NCI-H2029 treated with DMSO at 0.1 percent for 48 hours (cell line): ENCODE data around the gene KCNG1.
"Not testable (repeated sequence)": the region's sequence is repeated elsewhere in the genome, so short reads cannot be mapped to it uniquely, and the experiment has no call there.

Experiments used
- DNase-seq: peaks from one replicate; lab custom pipeline; 2025; lab: John Stamatoyannopoulos, UW

The KCNG1 gene, protein sequence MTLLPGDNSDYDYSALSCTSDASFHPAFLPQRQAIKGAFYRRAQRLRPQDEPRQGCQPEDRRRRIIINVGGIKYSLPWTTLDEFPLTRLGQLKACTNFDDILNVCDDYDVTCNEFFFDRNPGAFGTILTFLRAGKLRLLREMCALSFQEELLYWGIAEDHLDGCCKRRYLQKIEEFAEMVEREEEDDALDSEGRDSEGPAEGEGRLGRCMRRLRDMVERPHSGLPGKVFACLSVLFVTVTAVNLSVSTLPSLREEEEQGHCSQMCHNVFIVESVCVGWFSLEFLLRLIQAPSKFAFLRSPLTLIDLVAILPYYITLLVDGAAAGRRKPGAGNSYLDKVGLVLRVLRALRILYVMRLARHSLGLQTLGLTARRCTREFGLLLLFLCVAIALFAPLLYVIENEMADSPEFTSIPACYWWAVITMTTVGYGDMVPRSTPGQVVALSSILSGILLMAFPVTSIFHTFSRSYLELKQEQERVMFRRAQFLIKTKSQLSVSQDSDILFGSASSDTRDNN

DNA sequence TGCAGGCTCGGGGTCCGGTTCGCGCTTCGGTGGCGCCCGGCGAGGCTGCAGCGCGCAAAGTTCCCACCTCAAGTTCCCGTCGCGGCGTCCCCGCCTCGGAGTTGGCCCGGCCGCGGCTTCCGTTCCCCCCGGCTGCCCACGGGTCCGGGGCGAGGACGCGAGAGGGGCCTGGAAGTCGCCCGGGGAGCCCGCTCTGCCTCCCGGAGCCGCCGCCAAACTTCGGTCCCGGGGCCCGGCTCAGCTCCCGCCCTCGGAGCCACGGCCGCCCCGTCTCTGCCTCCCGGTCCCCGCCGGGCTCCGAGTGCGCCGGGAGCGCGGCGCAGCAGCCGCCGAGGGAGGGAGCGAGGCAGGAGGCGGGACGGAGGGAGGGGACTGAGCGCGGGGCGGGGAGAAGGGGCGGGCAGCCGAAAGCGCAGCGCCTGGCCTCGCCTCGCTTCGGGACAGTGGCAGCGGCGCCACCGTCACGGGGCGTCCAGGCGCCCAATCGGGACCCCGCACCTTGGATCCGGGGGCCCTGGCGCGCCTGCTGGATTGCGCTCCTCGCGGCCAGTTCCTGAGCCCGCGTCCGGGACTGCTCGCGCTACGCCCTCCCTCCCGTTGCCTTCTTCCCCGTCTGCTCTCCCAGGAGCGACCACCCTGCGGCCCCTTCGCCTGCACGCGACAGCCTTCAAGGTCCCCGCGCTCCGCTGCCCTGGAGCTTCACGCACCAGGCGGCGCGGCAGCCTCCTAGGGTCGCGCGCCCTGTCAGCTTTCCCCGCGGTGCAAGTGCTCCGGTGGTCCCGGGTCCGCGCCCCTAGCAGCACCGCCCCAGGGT is at the start of gene KCNG1:
Gene KCNG1, minus strand, starts transcription at position 305 of the 814 bp plus-strand sequence. CDS start 12,769 bp downstream, outside the sequence.
- no peak for DNase-seq

DNA sequence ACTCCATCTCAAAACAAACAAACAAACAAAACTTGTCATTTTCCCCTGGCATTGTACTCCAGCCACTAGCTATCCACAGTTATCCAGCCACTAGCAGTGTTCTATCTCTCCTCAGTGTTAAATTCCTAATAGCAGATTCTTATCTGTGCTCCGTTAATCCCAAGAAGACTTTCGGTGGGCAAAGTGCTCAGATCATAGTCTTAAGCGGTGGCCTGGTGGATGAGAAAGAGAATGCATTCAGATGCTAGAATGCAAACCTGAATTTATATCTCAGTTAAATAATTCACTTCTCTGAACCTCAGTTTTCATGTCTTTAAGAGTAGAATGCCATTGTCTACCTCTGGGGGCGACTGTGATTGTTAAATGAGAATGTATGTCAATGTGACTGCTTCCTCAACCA is 47.7 kb upstream of the KCNG1 start:
- no peak for DNase-seq

DNA sequence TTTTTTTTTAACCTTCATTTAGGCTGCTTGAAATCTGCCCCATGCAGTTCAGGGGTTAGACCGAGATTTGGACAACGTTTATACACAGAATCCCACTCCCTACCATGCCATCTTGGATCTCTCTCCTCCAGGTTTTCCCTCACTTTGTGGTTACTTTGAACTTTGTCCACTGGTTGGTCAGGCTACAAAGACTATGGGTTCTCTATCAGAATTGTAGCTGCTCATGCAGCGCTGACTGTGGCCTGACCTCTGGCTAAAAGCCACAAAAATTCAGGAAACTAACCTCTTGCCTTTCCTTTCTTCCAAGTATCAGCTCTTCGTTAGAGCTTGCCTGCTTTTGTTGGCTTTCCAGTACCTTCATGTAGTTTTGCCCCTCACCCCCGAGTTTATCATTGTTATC is 44.9 kb upstream of the KCNG1 start:
- DNase-seq: no peak

DNA sequence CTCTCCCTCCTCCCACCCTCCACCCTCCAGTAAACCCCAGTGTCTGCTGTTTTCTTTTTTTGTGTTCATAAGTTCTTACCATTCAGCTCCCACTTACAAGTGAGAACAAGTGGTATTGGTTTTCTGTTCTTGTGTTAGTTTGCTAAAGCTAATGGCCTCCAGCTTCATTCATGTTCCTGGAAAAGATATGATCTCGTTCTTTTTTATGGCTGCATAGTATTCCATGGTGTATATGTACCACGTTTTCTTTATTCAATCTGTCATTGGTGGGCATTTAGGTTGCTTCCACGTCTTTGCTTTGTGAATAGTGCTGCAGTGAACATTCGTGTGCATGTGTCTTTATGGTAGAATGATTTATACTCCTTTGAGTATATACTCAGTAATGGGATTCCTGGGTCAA is 42.7 kb upstream of the KCNG1 start:
- no peak for DNase-seq

DNA sequence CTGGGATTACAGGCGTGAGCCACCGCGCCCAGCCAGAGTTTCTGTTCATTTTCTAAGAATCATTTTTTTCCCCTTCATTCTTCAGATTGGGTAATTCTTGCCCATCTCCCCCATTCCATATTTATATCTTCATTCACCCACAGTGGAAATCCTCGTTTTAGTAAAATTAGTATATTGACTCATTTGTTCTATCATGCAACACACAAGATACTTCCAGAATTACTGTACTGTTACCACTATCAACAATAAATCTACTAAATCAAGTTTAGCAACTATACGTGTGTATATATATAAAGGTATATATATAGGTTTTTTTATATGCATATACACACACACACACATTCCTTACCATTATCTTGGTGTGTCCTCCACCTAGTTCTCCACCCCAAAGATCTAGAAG is 41.2 kb upstream of the KCNG1 start:
- no peak for DNase-seq

DNA sequence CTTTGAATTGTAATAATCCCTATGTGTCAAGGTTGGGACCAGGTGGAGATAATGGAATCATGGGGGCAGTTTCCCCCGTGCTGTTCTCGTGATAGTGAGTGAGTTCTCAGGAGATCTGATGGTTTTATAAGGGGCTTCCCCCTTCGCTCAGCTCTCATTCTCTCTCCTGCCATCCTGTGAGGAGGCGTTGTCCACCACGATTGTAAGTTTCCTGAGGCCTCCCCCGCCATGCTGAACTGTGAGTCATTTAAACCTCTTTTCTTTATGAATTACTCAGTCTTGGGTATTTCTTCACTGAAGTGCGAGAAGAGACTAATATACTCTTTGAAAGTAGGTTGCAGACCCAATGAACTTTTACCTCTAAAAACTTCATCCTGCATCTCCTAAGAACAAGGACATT is 39.2 kb upstream of the KCNG1 start:
- DNase-seq: no peak

DNA sequence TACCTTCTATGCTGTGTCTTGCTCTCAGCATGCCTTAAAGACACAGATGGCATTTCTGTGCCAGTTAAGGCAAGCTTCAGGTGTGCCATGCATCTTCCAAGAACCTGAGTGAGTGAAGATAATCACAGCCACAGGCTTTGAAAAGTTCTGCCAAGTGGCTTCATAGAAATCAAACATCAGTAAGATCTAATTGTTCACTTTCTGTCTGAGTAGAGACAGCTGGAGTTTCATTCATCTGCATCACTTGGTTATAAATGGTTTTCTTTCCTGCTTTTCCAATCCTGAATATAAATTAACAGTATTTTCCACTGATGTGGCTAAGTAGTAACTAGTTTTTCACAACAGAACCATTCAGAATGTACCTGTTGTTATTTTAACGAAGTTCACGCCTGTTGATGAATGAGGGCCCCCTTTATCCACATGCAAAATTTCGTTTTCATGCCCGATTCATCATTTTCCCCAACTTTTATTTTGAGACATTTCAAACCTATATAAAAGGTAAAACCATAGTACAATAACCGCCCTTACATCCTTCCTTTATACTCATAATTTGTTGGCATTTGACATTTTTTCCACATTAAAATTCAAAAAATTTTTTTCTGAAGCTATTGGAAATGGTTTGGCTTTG is 38.6 kb upstream of the KCNG1 start:
- DNase-seq: no peak

DNA sequence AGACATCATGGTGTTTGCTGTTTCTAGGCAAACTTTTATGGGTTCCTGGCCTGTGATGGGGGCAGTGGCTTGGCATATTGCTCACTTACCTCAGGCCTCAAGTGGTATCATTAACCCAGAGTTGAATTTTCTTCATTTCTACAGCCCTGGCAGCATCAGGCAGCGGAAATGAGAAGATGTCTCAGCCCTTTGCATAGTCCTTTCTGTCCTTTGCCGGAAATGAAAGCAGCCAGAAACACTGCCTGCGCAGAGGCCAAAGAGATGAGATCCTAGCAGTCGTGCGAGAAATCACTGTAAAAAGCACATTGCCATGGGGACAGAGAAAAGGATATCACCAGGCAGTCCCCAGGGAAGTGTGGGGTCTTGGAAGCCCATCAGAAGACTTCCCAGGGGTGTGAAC is 37.4 kb upstream of the KCNG1 start:
- no peak for DNase-seq

DNA sequence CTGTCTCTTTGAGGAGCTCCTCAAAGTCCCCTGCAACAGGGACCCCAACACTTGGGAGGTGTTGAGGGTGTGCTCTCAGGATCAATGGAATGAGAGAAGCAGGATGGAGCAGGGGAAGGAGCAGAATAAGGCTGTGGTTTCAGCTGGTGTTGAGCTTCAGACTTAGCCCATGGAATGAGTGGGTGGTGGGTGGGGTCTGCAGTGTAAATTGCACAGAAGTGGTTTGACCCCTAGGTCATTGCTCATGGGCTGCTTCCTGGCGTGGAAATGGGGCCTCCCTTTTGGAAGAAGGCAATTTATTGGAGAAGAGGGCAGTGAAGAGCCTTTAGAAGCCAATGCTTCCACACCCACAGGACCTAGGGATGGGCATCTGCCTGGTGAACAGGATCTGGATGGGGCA is 37.0 kb upstream of the KCNG1 start:
- DNase-seq: no peak

DNA sequence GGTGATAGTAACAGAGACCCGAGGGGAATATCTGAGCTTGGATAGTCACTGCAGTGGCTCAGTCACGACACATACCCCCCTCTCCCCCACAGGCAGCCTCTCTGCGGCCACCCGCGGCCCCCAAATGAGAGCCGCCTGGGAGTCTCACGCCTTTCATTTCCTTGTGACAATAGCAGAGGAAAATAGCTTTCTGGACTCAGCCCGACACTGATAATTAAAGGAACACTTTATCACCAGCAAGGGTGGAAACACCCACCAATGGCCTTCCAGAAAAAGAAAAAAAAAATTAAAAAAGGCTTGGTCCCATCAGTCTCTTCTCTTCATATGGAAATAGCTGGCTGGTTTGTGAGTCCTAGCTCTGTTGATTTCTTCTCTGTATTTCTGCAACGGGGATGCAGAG is 35.1 kb upstream of the KCNG1 start:
- DNase-seq: no peak

DNA sequence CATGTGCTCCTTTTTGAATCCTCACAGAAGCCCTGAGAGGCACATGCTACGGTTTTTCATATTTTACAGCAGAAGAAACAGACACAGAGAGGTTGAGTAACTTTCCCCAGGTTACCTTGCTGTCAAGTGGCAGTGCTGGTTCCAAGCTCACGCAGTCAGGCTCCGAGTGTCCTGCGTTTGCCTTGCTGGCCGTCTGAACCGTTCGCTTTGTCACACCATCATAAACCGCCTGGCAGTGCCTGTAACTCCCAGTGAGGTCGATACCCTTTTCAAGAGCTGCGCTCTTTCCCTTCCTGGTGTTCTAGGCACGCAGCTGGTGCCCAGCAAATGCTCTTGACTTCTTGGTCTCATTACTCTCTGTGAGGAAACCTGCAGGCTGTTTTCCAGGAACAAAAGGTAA is 31.3 kb upstream of the KCNG1 start:
- no peak for DNase-seq

DNA sequence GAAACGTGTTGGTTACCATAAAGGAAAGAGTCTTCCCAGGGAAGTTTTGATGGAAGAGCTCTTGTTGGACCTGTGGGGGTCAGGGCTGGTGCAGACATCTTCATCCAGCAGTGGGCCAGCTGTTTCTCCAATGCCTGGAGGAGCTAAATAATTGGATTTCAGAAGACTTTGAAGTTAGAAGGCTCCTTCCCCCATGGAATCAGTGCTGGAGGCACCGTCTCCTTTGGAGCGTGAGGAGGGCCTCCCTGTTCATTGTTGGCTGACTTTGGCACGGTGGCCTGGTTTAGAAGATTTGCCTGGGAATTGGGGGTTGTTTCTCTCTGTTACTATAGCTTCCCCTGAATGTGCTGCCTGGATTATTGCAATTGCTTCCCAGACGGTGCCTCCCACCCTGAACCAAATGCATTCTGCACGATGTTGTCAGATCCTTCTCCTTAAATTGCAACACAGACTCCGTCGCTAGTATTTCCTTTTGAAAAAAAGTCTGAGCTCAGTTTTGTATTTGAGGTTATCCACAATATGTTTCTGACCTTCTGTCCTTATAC is 27.7 kb upstream of the KCNG1 start:
- no peak for DNase-seq

DNA sequence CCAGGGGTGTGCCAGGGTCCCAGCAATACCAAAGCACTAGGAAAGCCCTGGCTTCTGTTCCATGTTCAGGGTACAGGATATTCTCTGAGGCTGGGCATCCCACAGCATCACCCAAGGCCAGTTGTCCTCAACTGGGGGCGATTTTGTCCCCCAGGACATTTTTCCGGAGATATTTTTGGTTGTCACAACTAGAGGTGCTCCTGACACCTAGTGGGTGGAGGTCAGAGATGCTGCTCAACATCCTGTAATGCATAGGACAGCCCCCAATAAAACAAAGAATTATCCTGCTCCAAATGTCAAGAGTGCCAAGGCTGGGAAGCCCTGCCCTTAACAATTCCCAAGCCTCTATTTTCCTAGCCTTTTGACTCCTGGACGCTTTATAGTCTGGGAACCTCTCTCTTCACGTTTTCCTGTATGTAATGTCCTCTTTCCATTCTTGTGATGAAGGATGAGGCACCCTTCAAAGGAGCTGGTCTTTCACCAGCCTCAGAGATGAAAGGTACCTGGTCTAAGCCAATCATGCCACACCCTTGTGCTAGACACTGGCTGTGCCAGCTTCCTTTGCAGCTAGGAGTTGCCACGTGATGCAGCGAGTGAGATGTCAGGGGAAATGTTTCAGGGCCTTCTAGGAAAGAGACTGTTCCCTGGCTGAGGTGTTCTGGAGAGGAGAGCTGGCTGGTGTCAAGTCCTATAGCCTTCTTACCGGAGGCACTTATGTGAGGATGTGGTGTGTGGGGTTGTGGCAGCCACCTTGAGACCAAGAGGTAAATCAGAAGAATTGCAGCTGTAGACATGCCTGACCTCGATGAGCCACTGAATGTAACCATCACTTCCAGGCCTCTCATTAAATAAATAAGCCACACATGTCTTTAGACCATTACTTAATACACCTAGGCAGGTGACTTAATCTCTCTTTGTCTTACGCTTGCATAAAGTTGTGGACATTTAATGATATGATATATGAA is 23.4 kb upstream of the KCNG1 start:
- DNase-seq: no peak

DNA sequence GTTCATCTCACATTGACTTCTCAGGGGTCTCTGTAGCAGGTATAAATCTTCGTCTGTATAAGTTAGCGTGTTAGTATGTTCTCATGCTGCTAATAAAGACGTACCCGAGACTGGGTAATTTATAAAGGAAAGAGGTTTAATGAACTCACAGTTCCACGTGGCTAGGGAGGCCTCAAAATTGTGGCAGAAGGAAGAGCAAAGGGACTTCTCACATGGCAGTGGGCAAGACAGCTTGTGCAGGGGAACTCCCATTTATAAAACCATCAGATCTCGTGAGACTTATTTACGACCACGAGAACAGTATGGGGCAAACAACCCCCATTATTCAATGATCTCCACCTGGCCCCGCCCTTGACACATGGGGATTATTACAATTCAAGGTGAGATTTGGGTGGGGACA is 22.6 kb upstream of the KCNG1 start:
- DNase-seq: not testable (repeated sequence)

DNA sequence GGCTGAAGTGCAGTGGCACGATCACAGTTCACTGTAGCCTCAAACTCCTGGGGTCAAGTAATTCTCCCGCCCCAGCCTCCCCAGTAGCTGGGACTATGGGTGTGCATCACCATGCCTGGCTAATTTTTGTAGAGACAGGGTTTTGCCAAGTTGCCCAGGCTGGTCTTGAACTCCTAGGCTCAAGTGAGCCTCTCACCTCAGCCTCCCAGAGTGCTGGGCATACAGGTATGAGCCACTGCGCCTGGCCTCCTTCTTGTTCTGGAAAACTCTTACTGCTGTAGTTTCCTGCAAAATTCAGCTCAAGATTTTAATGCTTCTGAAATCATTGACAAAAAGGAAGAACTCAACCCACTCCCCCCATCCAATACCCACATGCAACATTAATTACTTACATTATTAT is 21.9 kb upstream of the KCNG1 start:
- DNase-seq: no peak

DNA sequence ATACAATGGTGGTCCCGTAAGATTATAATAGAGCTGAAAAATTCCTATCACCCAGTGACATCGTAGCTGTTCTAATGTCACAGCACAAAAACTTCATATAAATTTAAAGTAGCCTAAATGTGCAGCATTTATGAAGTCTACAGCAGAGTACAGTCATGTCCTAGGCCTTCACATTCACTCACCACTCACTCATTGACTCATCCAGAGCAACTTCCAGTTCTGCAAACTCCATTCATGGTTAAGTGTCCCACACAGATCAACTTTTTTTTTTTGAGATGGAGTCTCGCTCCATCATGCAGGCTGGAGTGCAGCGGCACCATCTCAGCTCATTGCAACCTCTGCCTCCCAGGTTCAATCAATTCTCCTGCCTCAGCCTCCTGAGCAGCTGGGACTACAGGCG is 20.9 kb upstream of the KCNG1 start:
- DNase-seq: no peak

DNA sequence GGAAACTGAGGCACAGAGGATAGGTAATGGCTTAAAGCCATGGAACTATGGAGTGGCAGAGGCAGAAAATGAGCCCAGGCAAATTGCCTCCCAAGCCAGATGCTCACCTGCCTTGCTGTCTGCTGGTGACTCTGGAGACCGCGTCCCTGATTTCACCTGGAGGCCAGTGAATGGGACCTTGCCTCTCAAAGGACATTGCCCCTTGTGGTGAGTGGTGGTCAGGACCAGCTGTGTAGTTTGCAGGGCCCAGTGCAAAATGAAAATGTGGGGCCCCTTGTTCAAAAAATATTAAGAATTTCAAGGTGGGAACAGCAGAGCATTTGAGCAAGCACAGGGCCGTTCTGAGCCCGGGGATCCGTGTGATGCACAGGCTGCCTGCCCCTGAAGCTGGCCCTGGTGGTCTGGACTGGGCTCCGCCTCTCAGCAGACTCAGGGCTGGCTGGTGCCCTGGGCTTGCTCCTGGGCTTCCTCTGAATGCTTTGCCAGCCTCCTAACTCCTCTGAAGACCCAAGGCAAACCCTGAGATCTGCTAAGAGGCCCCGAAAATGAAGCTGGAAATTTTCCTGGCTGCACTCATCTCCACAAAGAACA is 19.8 kb upstream of the KCNG1 start:
- DNase-seq: no peak

DNA sequence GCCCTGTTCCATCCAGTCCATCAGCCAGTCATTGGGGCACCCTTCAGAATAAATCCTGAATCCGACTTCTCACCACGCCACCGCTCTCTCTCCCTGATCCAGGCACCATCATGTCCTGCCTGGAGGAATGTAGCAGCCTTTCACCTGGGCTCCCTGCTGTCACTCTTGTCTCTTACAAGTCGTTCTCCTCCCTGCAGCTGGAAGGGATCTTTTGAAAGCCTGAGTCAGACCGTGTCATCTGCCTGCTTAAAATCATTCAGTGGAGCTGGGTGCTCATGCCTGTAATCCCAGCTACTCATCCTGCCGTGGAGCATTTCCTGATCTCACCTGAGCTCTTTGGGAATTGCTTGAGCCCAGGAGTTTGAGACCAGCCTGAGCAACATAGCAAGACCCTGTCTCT is 19.2 kb upstream of the KCNG1 start:
- no peak for DNase-seq

DNA sequence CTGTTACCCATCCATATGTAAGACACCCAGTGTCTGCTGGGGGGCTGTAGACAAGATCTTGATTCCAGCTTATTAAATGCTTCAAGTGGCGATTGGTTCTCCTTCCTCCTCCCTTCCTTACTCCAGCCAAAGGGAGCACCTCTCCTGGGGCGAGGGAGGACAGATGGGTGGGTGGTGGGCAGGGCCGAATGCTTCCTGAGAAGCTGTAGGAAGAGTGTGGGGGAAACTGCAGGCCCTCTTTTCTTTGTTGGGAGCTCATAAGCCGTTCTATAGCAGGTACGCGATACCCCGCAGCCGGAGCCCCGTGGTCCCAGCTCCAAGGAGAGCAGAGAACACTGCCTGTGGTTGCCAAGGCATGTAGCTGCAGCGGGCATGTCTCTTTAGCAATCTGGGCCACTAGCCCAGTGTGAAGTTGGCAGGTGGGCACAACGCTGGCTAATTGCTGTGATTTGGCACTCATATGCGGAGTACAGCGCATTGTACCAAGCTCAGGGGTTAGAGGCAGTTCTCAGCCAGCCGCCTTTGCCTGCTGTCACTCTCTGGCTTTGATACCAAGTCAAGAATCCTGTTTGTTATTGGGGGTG is 14.7 kb upstream of the KCNG1 start:
- no peak for DNase-seq

DNA sequence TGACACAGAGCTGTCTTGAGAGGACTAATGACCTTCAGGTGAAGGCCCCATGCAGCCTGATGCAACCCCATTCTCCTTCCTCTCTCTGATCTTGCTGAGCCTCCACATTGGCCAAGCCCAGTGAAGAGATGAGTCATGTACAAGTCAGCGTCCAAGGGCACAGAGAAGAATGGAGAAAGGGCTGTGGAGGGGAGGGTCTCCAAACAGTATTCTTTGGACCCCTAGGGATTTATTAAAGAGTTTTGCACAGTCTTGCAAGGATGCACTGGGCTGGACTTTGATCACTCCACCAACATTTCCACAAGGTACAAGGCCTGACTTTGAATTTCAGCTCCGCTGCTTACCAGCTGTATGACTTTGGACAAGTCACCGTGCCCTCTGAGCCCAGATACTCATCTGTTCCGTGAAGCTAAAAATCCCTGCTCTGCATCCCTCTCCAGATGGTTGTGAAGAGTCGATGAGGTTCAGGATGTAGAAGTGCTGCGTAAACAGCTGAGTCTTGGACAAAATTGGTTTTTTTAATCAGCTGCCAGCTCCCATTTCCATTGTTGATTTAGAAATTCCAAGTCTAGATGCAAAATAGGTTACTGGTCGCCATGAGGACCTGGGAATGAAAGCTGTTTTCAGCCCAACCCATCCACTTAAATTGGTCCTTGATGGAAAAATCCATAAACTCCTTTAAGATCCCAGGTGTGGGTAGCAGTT is 14.1 kb upstream of the KCNG1 start:
- no peak for DNase-seq
